ENCODE results near the gene PJA2. TPM values are rescaled to one million over a fixed set of nuclear protein-coding genes. Genes with fewer than 3 reads are reported as not detected.

Gene PJA2
- polyA plus RNA-seq, 3 donors: 36.2 to 74.1 (median 49.7) TPM

DNA sequence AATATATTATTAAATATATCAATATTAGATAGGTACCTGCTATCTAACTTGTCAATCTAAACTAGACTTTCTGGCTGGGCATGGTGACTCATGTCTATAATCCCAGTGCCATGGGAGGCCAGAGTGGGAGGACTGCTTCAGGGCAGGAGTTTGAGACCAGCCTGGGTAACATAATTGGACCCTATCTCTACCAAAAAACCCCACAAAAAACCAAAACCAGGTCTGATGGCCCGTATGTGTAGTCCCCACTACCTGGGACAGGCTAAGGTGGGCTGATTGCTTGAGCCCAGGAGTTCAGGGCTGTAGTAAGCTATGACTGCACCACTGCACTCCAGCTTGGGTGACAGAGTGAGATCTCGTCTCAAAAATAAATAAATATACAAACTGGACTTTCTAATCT is 55.0 kb downstream of the PJA2 start:
- no peak for DNase-seq
- H3K9me3 ChIP-seq (replicated peaks in 1 of 2; ENCODE audit: control insufficient read depth in 1 of 2, insufficient read depth in 1 of 2, low read length in 2 of 2): no peaks in the 10 kb centered on the region
- H3K27me3 Mint-ChIP-seq (ENCODE audit: low read depth in 3 of 3): no peaks in the 10 kb centered on the region
- H3K79me2 ChIP-seq (ENCODE audit: insufficient read depth, low read length): peaks cover 7% of the 10 kb centered on the region
- no peak overlapping the region for H2AFZ ChIP-seq (ENCODE audit: insufficient read depth, low read depth, low read length, poor library complexity, severe bottlenecking)
- no peaks in the 10 kb centered on the region for H3K9me3 Mint-ChIP-seq
- H3K36me3 Mint-ChIP-seq: peaks cover 33 to 53% of the 10 kb centered on the region in 2 donors
- no peaks in the 10 kb centered on the region for H3K4me1 Mint-ChIP-seq
- H3K27ac Mint-ChIP-seq: peak overlapping the region in 1 of 7 donors; percentile 21
- no peaks in the 10 kb centered on the region for H3K27me3 ChIP-seq (ENCODE audit: control insufficient read depth in 2 of 2, insufficient read depth in 2 of 2, low read length in 2 of 2)
- no peak overlapping the region for H3K27ac ChIP-seq (ENCODE audit: low read depth in 1 of 2, low read length in 2 of 2)
- no peak overlapping the region for H3K4me3 Mint-ChIP-seq
- WGBS (ENCODE audit: insufficient coverage): 100% methylated on average over 1 of the region's 2 CpGs
- no peak overlapping the region for H3K9ac ChIP-seq (ENCODE audit: insufficient read depth, low read length, poor library complexity, severe bottlenecking)
- TF ChIP-seq, protein P1, sequence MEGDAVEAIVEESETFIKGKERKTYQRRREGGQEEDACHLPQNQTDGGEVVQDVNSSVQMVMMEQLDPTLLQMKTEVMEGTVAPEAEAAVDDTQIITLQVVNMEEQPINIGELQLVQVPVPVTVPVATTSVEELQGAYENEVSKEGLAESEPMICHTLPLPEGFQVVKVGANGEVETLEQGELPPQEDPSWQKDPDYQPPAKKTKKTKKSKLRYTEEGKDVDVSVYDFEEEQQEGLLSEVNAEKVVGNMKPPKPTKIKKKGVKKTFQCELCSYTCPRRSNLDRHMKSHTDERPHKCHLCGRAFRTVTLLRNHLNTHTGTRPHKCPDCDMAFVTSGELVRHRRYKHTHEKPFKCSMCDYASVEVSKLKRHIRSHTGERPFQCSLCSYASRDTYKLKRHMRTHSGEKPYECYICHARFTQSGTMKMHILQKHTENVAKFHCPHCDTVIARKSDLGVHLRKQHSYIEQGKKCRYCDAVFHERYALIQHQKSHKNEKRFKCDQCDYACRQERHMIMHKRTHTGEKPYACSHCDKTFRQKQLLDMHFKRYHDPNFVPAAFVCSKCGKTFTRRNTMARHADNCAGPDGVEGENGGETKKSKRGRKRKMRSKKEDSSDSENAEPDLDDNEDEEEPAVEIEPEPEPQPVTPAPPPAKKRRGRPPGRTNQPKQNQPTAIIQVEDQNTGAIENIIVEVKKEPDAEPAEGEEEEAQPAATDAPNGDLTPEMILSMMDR (IDR thresholded peaks at IDR 0.05): no peak
- intact Hi-C loops (cut with micrococcal nuclease): no loop called here
- H3K4me2 ChIP-seq (replicated peaks; ENCODE audit: extremely low read depth, low read length, poor library complexity, severe bottlenecking): no peak overlapping the region
- H3K36me3 ChIP-seq (replicated peaks in 1 of 2; ENCODE audit: control insufficient read depth in 1 of 2, insufficient read depth in 2 of 2, low read length in 2 of 2): peaks cover 29 to 75% of the 10 kb centered on the region in 2 donors
- H3K4me3 ChIP-seq (replicated peaks in 1 of 3; ENCODE audit: low read depth in 2 of 3, low read length in 3 of 3): no peak overlapping the region
- no peaks in the 10 kb centered on the region for H3K4me1 ChIP-seq (ENCODE audit: control insufficient read depth in 1 of 2, insufficient read depth in 2 of 2, low read length in 2 of 2)
- peaks cover 42% of the 10 kb centered on the region for H4K20me1 ChIP-seq (ENCODE audit: insufficient read depth, low read length)

DNA sequence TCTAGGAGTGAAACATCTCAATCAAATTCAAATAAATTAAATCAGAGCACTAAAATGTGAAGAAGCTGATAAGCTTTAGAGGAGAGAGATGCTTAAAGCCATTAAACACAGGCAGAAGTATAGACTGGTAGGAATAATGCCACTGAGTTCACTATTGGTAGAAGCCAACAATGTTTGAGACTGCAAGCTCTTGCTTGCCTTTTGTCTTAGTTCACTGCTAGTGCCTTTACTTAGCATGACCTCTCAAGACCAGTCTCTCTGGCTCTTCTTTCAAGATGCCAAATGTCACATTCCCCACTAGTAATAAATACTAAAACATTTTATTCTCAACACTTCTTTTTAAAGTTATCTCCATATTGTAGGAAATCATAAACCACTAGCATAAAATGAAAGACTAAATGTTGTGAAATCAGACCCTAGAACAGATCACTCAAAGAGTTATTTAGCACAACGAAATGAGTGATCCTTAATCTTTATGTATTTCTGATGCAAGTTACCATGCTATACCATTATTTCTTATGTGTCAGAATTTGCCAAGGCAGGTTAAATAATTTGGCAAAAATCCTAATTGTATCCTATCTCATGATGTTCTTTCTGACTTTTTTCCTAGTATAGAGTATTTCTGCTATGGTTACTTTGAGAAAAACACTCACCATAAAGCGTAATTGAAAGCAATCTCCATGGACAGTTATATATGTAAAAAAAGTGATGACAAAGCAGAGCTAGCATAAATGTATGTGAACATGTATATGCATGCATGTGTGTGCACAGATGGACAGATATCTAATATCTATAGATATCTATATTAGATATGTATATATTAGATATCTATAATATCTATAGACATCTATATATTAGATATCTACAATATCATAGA is 57.5 kb downstream of the PJA2 start:
- no peaks in the 10 kb centered on the region for H3K4me1 Mint-ChIP-seq
- Histone ChIP-seq H3K79me2 (ENCODE audit: insufficient read depth, low read length) (peaks cover 3% of the 10 kb centered on the region), H3K4me2 (replicated peaks; ENCODE audit: extremely low read depth, low read length, poor library complexity, severe bottlenecking) (no peak overlapping the region), H3K9ac (ENCODE audit: insufficient read depth, low read length, poor library complexity, severe bottlenecking) (no peak overlapping the region), H3K36me3 (replicated peaks in 1 of 2; ENCODE audit: control insufficient read depth in 1 of 2, insufficient read depth in 2 of 2, low read length in 2 of 2) (peaks cover 46 to 75% of the 10 kb centered on the region in 2 donors), H3K9me3 (replicated peaks in 1 of 2; ENCODE audit: control insufficient read depth in 1 of 2, insufficient read depth in 1 of 2, low read length in 2 of 2) (no peaks in the 10 kb centered on the region), H3K4me3 (replicated peaks in 1 of 3; ENCODE audit: low read depth in 2 of 3, low read length in 3 of 3) (no peak overlapping the region), H3K4me1 (ENCODE audit: control insufficient read depth in 1 of 2, insufficient read depth in 2 of 2, low read length in 2 of 2) (no peaks in the 10 kb centered on the region), H3K27ac (ENCODE audit: low read depth in 1 of 2, low read length in 2 of 2) (peak overlapping the region in 1 of 2 donors; percentile 64), H3K27me3 (ENCODE audit: control insufficient read depth in 2 of 2, insufficient read depth in 2 of 2, low read length in 2 of 2) (no peaks in the 10 kb centered on the region), H2AFZ (ENCODE audit: insufficient read depth, low read depth, low read length, poor library complexity, severe bottlenecking) (no peak overlapping the region), H4K20me1 (ENCODE audit: insufficient read depth, low read length) (peaks cover 55% of the 10 kb centered on the region)
- H3K4me3 Mint-ChIP-seq: no peak overlapping the region
- intact Hi-C loops (cut with micrococcal nuclease): no loop called here
- DNase-seq: no peak
- peak overlapping the region in 3 of 7 donors; percentile 23 to 68 (median 57) for H3K27ac Mint-ChIP-seq
- TF ChIP-seq, protein P1 (IDR thresholded peaks at IDR 0.05): no peak
- H3K36me3 Mint-ChIP-seq: peaks cover 45 to 55% of the 10 kb centered on the region in 2 donors
- no CpG with 5 or more reads among the region's 2 CpGs for WGBS (ENCODE audit: insufficient coverage)
- H3K27me3 Mint-ChIP-seq (ENCODE audit: low read depth in 3 of 3): no peaks in the 10 kb centered on the region
- no peaks in the 10 kb centered on the region for H3K9me3 Mint-ChIP-seq

Measured in CD14-positive monocyte (primary cell).